K562 (cell line): ENCODE data around the gene NEU1. TPM values are rescaled to one million over a fixed set of nuclear protein-coding genes. Genes with fewer than 3 reads are reported as not detected.

Source experiments
- CCNT2 ChIP-seq: IDR thresholded peaks from 2 replicates; pipeline ENCODE4 v1.6.1; 2011; ENCODE audit warnings: borderline replicate concordance, low read depth, mild to moderate bottlenecking, moderate library complexity, mixed read lengths, low read length; ENCODE audit not compliant: insufficient read length; ENCODE audit errors: extremely low read depth
- EGR1 ChIP-seq: fragments of 450-650 bp; conservative IDR thresholded peaks from 2 replicates; pipeline ENCODE4 v1.6.1; 2017; ENCODE audit warnings: mild to moderate bottlenecking
- HNRNPK ChIP-seq: fragments of 200-400 bp; formaldehyde crosslinking; IDR thresholded peaks from one replicate; pipeline ENCODE4 v1.6.1; 2018; ENCODE audit warnings: mild to moderate bottlenecking, low read depth, low read length; ENCODE audit not compliant: poor library complexity, severe bottlenecking
- HNRNPLL ChIP-seq: fragments of 200-400 bp; formaldehyde crosslinking; IDR thresholded peaks from 2 replicates; pipeline ENCODE4 v1.6.1; 2017; ENCODE audit warnings: low read length, low read depth, mild to moderate bottlenecking; ENCODE audit not compliant: poor library complexity, severe bottlenecking
- LCOR ChIP-seq: sonication (generic); formaldehyde crosslinking; IDR thresholded peaks from 2 replicates; pipeline ENCODE4 v1.8.0; 2022; ENCODE audit warnings: mild to moderate bottlenecking, missing genetic modification reagents
- MTA1 ChIP-seq: fragments of 450-650 bp; IDR thresholded peaks from 2 replicates; pipeline ENCODE4 v1.6.1; 2017; ENCODE audit warnings: borderline replicate concordance
- NR4A1 ChIP-seq, 2 experiments: fragments of 250-450 bp in 1 of 2; fragments of 450-650 bp in 1 of 2; sonication (Bioruptor Pico) in 1 of 2; IDR thresholded peaks; 2 replicates each; pipeline versions ENCODE4 v1.4.0 to v1.6.1; 2016 to 2020; ENCODE audit warnings: mild to moderate bottlenecking in 2 of 2, missing compliant biosample characterization in 1 of 2, missing genetic modification characterization in 1 of 2, moderate library complexity in 1 of 2
- POLR2G ChIP-seq: fragments of 200-400 bp; formaldehyde crosslinking; IDR thresholded peaks from 2 replicates; pipeline ENCODE4 v1.6.1; 2017; ENCODE audit warnings: low read depth, mild to moderate bottlenecking, antibody characterized with exemption, low read length, moderate library complexity
- POLR3G ChIP-seq: IDR thresholded peaks from 2 replicates; pipeline ENCODE4 v1.6.1; 2011; ENCODE audit not compliant: insufficient read length, insufficient replicate concordance; ENCODE audit errors: extremely low read depth
- RAD21 ChIP-seq, 2 experiments: fragments of 250-450 bp in 1 of 2; fragments of 450-650 bp in 1 of 2; sonication (Bioruptor Pico) in 1 of 2; formaldehyde crosslinking in 1 of 2; IDR thresholded peaks in 1 of 2; conservative IDR thresholded peaks in 1 of 2; 2 replicates each; pipeline versions ENCODE4 v1.4.0 to v1.8.0; 2020 to 2022; ENCODE audit warnings: mild to moderate bottlenecking in 2 of 2, moderate library complexity in 1 of 2
- RBM22 ChIP-seq: fragments of 200-400 bp; formaldehyde crosslinking; IDR thresholded peaks from 2 replicates; pipeline ENCODE4 v1.6.1; 2018; ENCODE audit warnings: low read length, low read depth; ENCODE audit not compliant: poor library complexity, severe bottlenecking
- SMARCB1 ChIP-seq: IDR thresholded peaks from 2 replicates; pipeline ENCODE4 v1.6.1; 2011; ENCODE audit warnings: improper control_type of control experiment, low read depth; ENCODE audit not compliant: insufficient read length
- SMC3 ChIP-seq: conservative IDR thresholded peaks from 2 replicates; pipeline ENCODE4 v1.6.1; 2011; ENCODE audit warnings: low read depth, low read length, improper control_type of control experiment; ENCODE audit not compliant: insufficient read depth
- SNRNP70 ChIP-seq: fragments of 200-400 bp; formaldehyde crosslinking; optimal IDR thresholded peaks from 2 replicates; pipeline ENCODE3; 2017; ENCODE audit warnings: low read depth, low read length
- TCF3 ChIP-seq: sonication (generic); formaldehyde crosslinking; IDR thresholded peaks from 2 replicates; pipeline ENCODE4 v1.4.0; 2020; ENCODE audit warnings: mild to moderate bottlenecking, missing genetic modification reagents
- ZNF134 ChIP-seq: fragments of 250-450 bp; sonication (Bioruptor Pico); conservative IDR thresholded peaks from 2 replicates; pipeline ENCODE4 v1.4.0; 2020
- ZNF77 ChIP-seq: fragments of 250-450 bp; sonication (Bioruptor Pico); IDR thresholded peaks from 2 replicates; pipeline ENCODE4 v1.5.0; 2020
- polyA plus RNA-seq, 8 experiments: library from polyadenylated mRNA; depleted of rRNA in 4 of 8; stranded (reverse) in 5 of 8; unstranded in 3 of 8; fragments of >200 nt; fragmentation: Nextera tagmentation in 2 of 8; fragmentation: Illumina TruSeq in 1 of 8; extraction: Ambion mirVana in 2 of 8; extraction: Trizol in 1 of 8; gene quantifications; 2 replicates each; pipeline versions ENCODE4 v1.2.1 to v1.2.3, GENCODE V29; 2011 to 2014; ENCODE audit warnings: inconsistent platforms in 1 of 8, missing spikeins in 1 of 8
- total RNA-seq, 7 experiments: library from RNA; depleted of rRNA in 6 of 7; stranded (reverse); fragments of >200 nt in 6 of 7; fragmentation: Illumina TruSeq in 2 of 7; extraction: Trizol in 2 of 7; gene quantifications; 2 replicates each; pipeline versions ENCODE4 v1.2.1 to v1.2.3, GENCODE V29; 2011 to 2021; ENCODE audit warnings: low replicate concordance in 1 of 7
- TF ChIP-seq, protein P1 (sequence below): fragments of 250-450 bp; sonication (Bioruptor Pico); IDR thresholded peaks from 2 replicates; pipeline ENCODE4 v1.8.0; 2021; ENCODE audit warnings: borderline replicate concordance, mild to moderate bottlenecking, moderate library complexity; ENCODE audit not compliant: poor library complexity, severe bottlenecking

The NEU1 gene
- total and polyA plus RNA-seq, 9 of the 15 experiments (the other 6 are each of a cell fraction or from before 2014, with no cell fraction given): 14.8 to 67.8 (median 51.0) TPM

DNA sequence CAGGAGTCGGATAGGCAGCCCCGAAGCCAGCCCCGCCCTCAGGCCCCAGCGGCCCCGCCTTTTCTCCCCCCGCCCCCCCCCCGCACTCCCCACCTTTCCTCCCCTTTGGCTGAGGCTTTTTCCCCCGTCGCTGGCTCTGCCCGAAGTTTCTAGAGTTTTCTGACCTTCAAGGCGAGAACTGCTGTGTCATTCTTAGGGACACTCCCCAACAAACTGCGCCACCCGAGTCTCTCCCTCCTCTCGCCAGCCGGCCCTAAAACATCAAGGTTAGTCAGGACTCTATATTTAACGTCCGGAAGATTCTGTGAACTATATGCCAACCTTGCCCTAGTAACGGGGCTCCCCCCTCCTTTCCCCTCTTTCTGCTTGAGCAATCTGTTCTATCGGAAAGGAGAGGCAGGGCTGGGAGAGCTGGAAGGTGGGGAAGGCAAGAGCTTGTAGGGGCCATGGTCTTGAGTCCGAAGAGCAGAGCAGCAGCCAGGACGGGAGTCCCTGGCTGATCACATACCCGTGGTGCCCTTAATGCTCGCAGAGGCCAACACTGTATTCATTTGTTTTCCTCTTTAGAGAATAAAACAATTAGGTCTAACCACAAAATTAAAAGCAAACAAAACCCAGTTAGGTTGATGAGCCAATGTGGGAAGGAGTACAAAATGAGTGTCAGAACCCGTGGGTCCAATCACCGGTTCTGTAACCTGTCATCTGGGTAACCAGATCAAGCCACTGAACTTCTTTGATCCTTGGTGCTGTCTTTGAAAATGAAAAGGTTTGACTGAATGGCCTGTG is 40.4 kb downstream of the NEU1 start (continued):
- peak; percentile 75; the same call in 1 of the 2 replicates for TF ChIP-seq MTA1
- TF ChIP-seq POLR2G: peak; percentile 15; the same call in 1 of the 2 replicates
- TF ChIP-seq TCF3 (CRISPR knock-in tag): no peak; the same call in 1 of the 2 replicates
- TF ChIP-seq RAD21 (CRISPR knock-in tag; conservative IDR thresholded peaks at IDR 0.05 in 1 of 2, IDR thresholded peaks at IDR 0.05 in 1 of 2): no peak; a peak in 1 of 4 replicates
- peak; percentile 84 for TF ChIP-seq HNRNPK
- no peak for TF ChIP-seq HNRNPLL
- no peak; the same call in 1 of the 2 replicates for TF ChIP-seq ZNF134 (CRISPR knock-in tag)
- TF ChIP-seq EGR1: no peak
- no peak for TF ChIP-seq SMARCB1
- peak; percentile 29 for TF ChIP-seq LCOR
- no peak for TF ChIP-seq SMC3
- TF ChIP-seq, protein P1, sequence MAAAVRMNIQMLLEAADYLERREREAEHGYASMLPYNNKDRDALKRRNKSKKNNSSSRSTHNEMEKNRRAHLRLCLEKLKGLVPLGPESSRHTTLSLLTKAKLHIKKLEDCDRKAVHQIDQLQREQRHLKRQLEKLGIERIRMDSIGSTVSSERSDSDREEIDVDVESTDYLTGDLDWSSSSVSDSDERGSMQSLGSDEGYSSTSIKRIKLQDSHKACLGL (CRISPR knock-in tag): no peak
- peak; percentile 90; the same call in 1 of the 2 replicates for TF ChIP-seq NR4A1 (CRISPR knock-in tag; IDR thresholded peaks at IDR 0.05)
- peak; percentile 89 for TF ChIP-seq NR4A1 (tag; IDR thresholded peaks at IDR 0.05)
- TF ChIP-seq CCNT2: no peak
- no peak for TF ChIP-seq POLR3G
- TF ChIP-seq RBM22: no peak
- TF ChIP-seq ZNF77 (CRISPR knock-in tag): no peak
- TF ChIP-seq SNRNP70: no peak
